Measurements from ENCODE around the gene TLE2.

DNA sequence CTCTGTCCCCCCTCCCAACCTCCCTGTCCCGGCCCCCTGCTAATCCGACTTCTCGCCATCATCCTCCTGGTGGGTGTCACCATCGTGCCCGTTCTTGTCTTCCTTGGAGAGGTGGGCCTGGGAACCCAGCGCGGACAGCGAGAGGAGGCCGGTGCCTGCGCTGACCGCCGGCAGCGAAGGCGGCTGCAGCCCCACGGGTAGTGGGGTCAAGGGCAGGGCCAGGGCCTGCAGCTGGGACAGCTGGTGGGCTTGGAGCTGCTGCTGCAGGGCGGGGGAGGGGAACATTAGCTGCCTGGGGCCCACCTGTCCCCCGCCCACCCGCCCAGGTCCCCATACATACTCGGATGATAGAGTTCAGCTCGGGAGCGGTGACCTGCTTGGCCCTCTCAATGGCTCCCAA lies 24.7 kb upstream of the TLE2 start:
- TF ChIP-seq, protein P1, sequence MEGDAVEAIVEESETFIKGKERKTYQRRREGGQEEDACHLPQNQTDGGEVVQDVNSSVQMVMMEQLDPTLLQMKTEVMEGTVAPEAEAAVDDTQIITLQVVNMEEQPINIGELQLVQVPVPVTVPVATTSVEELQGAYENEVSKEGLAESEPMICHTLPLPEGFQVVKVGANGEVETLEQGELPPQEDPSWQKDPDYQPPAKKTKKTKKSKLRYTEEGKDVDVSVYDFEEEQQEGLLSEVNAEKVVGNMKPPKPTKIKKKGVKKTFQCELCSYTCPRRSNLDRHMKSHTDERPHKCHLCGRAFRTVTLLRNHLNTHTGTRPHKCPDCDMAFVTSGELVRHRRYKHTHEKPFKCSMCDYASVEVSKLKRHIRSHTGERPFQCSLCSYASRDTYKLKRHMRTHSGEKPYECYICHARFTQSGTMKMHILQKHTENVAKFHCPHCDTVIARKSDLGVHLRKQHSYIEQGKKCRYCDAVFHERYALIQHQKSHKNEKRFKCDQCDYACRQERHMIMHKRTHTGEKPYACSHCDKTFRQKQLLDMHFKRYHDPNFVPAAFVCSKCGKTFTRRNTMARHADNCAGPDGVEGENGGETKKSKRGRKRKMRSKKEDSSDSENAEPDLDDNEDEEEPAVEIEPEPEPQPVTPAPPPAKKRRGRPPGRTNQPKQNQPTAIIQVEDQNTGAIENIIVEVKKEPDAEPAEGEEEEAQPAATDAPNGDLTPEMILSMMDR (conservative IDR thresholded peaks at IDR 0.05; ENCODE audit: low read depth, low read length), result no peak
- TF ChIP-seq EZH2 (IDR thresholded peaks at IDR 0.05; ENCODE audit: low read length, unreplicated experiment), result no peak
